GM21619 (cell line): ENCODE measurements around the gene MBD5.
"Not testable (repeated sequence)": the region's sequence is repeated elsewhere in the genome, so short reads cannot be mapped to it uniquely, and the experiment has no call there.

Experiments
- ATAC-seq: cut with Tn5 transposase; IDR thresholded peaks from one replicate; pipeline ENCODE4 v1.9.1; 2021; ENCODE audit not compliant: unreplicated experiment

MBD5 gene

DNA sequence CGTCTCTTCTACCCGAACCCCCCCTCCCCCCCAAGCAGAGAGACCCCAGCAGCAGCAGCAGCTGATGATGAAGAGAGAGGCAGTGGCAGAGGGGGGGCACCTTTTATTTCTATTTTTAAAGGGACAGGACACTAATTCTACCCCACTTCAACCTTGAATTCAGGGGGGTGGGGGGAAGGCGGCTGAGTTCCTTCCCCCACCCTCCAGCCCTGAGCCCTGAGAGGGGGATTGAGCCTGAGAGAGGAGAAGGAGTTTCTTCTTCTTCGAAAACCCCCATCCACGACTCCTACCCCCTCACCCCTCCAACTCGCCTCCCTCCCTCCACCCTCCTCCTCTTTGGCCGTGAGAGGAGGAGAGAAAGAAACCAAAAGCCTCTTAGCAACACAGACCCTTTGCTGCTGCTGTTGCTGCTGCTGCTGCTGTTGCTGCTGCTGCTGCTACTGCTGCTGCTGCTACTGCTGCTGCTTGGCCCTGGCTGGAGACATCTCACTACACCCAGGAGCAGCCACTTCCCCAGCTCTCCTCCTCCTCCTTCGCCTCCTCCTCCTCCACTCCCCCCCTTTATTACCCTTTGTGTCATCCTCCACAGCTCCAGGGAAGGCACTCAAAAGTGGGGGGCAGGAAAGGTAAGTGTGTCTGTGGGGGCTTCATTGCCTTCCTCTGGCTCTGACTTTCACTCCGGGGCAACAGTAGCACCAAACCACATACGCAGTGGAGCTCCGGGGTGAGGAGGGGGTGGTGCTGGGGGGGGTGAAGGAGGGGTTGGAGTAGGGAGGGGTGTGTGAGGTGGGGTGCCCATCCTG is at the start of gene MBD5:
Gene MBD5, plus strand, starts transcription at position 33 of the 803 bp plus-strand sequence.
- ATAC-seq, result peak; percentile 31

DNA sequence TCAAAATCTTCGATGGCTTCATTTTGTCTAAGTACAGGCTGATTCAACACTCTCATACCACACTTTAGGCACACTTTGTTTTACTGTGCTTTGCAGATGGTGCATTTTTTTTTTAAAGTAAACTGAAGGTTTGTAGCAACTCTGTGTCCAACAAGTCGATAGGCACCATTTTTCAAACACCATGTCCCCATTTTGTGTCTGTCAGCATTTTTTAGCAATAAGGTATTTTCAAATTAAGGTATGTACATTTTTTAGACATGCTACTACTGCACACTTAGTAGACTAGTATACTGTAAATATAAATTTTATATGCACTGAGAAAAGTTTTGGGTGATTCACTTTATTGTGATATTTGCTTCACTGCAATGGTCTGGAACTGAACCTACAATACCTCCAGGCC is 44.8 kb upstream of the MBD5 start:
- no peak for ATAC-seq

DNA sequence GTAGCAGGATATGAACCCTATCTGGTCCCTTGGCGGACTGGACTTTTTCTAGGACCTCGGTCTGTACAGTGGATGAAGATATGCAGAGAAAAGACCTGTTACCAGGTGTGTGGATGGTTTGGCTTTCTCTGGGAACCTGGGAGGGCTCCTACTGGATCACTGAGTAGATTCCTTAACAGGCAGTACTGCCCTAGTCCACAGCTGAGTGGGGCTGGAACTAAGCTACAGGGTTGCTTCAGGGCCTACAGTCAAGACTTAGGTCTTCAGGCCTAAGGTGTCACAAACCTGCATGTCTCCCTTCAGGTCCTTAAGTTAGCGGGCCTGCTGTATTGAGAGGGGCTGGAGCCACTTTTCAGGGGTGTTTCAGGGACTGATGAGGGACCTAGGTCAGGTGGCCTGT is 43.2 kb upstream of the MBD5 start:
- ATAC-seq, result no peak

DNA sequence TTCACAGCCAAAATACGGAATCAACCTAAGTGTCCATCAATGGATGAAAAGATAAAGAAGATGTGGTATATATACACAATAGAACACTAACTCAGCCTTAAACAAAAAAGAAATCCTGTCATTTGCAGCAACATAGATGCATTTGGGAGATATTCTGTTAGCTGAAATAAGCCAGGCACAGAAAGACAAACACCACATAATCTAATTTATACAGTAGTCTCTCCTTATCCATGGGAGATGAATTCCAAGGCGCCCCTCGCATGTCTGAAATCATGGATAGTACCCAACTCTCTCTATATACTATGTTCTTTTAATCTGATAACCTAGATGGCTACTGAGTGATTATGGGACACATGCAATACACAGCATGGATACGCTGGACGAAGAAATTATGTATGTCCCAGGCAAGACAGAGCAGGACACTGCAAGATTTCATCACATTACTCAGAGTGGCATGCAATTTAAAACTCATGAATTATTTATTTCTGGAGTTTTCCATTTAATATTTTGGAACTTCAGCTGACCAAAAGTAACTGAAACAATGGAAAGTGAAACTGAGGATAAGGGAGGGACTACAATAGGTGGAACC is 39.9 kb upstream of the MBD5 start:
- no peak for ATAC-seq

DNA sequence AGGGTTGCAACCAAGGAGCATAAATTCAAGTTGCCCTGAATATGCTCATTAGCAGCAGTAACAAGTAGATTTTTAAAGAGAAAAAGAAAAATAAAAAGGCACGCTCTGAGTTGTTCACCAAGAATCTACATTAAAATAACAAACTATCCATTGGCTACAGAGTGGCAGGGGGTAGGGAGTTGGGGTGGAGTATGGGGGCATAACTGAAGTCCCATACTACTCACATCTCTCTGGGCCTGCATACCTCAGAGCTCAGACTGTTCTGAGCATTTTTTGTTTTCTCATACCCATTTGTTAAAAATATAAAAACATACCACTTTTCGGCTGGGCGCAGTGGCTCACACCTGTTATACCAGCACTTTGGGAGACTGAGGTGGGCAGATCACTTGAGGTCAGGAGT is 31.8 kb upstream of the MBD5 start:
- ATAC-seq, result no peak

DNA sequence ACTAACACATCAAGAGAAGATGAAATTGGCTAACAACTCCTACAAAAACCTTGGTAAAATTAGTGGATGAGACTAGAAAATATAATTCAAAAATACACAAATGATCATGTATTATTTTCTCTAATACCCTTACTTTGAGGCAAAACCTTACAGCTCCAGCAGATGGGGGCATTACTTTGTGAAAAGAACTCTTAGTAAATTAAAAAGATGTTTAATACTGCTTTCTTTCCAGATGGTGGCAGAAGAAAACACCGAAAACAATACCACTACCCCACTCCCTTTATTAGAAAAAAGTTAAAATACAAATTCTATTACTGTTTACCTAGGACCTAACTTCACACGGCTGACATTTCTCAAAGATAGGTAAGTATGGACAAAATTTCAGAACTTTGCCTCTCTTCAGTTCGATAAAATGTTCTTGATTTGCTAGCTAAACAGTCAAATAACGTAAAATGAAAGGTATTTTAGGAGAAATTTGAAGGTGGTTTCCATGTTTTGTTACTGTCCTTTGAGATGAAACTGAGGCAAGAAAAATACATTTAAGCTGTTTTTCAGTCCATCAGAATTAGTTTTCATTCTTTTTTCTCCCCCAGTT is 31.0 kb upstream of the MBD5 start:
- ATAC-seq, result peak; percentile 91

DNA sequence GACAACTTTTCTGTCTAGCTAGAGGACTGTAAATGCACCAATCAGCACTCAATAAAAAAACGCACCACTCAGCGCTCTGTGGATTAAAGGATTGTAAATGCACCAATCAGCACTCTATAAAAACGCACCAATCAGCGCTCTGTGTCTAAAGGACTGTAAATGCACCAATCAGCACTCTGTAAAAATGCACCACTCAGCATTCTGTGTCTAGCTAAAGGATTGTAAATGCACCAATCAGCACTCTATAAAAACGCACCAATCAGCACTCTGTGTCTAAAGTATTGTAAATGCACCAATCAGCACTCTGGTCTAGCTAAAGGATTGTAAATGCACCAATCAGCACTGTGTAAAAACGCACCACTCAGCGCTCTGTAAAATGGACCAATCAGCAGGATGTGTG is 25.9 kb upstream of the MBD5 start:
- not testable (repeated sequence) for ATAC-seq

DNA sequence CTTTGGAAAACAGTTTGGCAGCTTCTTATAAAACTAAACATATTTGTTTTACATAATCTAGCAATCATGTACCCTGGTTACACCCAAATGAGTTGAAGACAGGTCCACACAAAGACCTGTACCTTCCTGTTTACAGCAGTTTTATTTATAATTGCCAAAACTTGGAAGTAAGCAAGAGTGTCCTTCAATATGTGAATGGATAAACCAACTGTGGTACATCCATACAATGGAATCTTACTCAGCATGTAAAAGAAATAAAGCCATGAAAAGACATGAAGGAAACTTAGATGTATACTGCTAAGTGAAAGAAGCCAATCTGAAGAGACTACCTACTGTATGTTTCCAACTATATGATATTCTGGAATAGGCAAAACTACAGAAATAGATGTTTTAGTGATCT is 24.1 kb upstream of the MBD5 start:
- ATAC-seq, result no peak

DNA sequence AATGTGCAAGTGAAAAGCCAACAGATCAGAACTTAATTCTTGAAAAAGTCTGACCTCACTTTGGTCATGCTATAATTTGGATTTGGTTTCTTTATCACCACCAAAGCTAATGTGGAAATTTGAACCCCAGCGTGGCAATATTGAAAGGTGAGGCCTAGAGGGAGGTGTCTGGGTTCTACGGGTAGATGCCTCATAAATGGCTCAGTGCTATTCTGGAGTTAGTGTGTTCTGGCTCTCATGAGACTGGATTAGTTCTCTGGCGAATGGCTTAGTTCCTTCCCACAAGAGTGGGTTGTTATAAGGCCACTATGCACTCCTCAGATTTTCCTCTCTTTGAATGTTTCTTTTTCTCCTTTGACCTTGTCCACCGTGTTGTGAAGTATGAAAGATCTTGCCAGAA is 22.7 kb upstream of the MBD5 start:
- no peak for ATAC-seq

DNA sequence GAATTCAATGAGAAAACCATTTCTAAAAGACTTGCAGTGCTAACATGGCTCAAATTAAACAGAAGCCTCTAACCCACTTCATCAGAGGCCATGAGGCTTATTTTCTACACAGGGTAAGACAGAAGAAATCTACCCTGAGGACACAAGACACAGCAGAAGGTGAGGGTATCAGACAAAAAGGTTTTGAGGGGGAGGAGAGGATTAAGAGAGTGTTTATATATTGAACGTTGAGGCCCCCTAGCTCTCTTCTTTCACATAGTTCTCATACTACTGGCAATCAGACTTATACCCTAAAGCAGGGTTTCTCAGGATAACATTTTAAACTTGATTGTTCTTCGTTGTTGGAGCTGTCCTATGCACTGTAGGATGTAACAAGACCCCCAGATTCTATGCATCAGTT is 21.8 kb upstream of the MBD5 start:
- ATAC-seq, result no peak

DNA sequence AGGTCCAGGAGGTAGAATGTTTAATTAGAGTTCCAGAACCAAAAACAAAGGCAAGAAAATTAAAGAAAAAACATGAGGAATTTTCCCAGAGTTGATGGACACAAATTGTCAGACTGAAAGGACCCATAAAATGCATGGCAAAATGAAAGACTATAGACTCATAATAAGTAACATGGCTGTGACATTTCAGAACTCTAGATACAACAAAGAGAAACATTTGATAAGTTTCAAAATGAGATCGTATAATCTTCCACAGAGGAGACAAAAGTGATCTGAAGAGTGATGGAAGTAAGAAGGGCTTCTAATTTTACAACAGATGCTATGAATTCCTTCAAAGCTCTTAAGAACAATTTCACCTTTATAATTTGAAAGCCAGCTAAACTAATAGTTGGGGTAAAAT is 20.8 kb upstream of the MBD5 start:
- no peak for ATAC-seq

DNA sequence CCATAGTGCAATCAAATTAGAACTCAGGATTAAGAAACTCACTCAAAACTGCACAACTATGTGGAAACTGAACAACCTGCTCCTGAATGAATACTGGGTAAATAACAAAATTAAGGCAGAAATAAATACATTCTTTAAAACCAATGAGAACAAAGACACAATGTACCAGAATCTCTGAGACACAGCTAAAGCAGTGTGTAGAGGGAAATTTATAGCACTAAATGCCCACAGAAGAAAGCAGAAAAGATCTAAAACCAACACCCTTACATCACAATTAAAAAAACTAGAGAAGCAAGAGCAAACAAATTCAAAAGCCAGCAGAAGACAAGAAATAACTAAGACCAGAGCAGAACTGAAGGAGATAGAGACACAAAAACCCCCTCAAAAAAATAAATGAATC is 18.5 kb upstream of the MBD5 start:
- not testable (repeated sequence) for ATAC-seq

DNA sequence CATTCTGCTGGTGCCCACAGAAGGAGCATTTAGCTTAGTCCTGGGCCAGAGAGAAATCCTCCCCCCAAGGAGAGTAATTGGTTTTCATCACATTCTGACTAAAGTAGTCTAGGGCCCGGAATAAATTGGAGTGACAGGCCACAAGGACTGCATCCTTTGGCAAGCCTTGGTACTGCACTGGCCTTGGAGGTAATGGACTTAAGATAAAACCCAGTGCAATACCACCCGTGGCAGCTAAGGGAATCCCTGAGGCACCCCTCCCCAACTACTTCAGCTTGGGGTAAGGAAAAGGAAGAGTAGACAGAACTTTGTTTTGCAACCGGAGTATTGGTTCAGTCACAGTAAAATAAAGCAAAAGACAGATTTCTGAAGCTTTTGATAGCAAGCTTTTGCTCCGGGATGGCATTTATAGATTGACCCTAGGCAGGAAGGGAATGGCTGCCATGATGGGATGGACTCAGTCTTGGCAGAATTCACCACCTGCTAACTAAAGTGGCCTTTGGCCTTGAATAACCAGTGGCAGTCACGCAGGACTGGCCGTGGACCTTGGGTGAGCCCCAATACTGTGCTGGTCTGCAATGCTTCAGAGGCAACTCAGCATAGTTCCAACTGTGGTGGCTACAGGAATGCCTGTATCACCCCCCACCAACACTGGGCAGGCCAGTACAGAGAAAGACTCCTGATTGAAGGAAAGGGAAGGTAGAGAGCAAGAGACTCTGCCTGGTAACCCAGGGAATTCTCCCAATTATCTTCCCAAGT is 14.5 kb upstream of the MBD5 start:
- no peak for ATAC-seq

DNA sequence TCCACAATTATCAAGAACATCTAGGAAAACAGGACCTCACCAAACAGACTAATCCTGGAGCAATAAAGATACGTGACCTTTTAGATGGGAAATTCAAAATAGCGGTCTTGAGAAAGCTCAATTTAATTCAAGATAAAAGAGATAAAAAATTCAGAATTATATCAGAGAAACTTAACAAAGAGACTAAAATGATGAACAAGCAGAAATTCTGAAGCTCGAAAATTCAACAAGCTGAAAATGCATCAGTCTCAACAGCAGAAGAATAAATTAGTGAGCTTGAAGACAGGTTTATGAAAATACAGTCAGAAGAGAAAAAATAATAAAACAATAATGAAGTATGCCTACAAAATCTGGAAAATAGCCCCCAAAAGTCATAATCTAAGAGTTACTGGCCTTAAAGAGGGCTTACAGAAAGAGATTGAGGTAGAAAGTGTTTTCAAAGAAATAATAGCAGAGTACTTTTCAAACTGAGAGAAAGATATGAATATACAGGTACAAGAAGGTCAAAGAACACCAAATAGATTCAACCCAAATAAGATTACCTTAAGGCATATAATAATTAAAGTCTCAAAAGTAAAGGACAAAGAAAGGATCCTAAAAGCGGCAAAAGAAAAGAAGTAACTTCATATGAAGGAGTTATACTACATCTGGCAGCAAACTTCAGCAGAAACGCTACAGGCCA is 13.5 kb upstream of the MBD5 start:
- no peak for ATAC-seq

DNA sequence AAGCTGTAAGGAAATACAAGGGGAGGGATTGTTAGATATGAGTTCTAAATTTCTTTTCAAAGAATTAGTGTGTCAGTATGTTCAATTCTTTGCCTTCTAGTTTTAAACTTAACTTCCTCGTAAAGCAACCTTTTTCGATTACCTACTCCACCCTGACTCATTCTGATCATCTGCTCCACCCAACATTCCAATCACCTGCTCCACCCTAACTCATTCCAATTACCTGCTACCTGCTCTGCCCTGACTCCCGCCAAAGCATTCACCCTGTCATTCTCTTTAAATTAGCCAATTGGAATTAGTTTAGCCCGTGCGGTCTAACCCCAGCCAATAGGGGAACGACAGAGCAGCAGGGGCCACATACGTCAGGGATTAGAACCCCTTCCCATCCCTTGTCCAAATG is 12.5 kb upstream of the MBD5 start:
- ATAC-seq, result not testable (repeated sequence)

DNA sequence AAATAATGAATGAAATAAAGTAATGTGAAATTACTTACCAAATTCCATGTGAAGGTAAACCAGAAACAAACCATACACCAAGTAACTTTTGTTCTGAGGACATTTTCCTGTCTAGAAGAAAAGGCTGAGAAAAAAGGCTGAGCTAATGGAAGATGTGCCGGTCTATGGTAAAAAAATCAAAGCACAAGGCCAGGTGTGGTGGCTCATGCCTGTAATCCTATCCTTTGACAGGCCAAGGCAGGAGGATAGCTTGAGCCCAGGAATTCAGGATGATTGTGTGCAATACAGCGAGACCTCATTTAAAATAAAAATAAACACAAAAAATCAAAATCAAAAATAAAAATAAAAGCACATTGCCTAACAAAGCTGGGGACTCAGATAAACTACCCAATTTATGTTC is 7.0 kb upstream of the MBD5 start:
- ATAC-seq, result no peak

DNA sequence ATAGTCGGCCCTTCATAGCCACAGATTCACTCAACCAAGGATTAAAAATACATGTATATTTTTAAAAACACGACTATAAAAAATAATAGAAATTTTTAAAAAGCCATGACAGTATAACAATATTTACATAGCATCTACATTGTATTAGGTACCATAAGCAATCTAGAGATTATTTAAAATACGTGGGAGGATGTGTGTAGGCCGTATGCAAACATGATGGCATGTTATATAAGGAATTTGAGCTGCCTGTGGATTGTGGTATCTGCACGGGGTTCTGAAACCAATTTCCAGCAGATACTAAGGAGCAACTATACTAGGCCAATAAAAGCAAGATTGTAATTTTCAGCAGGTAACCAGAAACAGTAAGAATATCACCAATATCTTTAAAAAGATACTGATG is 6.3 kb upstream of the MBD5 start:
- ATAC-seq, result no peak

DNA sequence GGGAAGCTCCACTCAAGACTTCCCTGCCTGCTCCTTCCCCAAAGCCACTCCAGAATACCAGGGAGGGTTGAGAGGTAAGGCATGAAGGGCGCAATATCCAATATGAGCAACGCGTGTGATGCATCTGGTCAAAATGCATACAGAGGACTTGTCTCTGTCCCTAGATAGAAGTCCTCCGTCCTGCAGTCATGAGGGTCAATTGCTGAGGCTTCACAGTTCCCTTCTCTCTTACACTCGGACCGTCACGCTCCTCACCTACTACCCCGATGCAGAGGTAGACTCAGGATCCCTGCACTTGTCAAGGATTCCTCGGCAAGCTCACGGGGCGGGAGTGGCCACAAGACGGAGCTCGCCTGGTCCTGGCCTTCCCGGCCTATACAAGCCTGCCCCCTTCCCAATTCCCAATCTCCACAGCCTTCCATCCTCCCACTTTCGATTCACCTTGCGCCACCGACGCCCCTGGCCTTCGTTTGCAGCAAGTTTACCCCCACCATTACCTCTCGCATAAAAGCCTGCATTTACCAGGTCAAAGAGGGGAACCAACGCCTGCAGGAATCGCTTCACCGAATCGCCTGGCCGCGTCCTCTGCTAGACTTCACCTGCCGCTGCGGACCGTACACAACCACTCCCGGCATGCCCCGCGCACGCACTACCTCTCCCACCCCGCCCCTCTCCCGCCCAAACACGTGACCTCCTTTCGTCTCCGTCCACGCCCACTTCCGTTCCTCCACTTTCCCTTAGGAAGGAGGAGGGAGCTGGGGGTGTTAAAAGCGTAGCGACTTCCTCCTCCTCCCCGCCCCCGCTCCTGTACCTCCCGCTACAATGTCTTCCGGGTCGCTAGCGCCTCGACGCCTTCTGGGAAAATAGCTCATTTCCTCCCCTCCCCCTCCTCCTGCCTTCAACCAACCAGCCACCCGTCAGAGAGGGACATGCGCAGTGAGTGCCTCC is 506 bp upstream of the MBD5 start, which contains the start of gene ORC4:
Gene ORC4, minus strand, starts transcription at position 627 of the 948 bp plus-strand sequence. CDS start 44,779 bp downstream, outside the sequence.
- ATAC-seq, result peak; percentile 73

DNA sequence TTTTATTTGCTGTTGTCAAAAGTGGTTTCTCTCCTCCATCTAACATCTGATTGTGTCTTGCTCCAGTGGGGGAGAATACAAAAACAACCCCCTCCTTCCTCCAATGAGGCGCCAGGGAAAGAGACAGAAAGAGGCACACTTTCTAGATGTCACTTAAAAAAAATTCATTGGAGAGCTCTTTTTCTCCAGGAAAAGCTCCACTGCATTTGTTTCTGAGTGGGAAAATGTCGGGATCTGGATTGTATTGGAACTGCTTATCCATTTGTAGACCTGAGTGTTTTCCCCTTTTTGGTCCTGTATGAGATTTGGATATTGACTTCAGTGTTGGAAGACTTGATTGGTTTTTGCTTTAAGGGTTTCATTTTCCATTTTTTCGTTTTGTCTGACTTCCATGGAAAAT is 995 bp downstream of the MBD5 start:
- no peak for ATAC-seq

DNA sequence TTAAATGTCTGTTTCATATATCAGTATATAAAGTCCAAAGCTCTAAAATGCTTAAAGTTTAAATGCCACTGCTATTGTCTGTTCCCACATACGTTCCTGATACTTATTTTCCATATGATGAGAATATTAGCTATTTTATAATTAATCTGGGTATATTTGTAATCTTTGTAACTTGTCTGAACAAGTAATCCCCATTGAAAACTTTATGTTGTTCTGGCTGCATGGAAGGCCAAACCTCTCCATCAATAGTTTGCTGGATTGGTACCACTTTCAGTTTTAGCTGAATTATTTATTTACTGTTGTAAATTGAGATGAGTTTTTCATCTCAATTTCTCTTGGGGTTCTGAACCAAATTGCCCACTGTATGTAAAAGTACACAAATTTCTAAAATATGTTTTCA is 1.5 kb downstream of the MBD5 start:
- ATAC-seq, result no peak
